H9 (cell line): ENCODE measurements around the gene UBAP1. TPM values are rescaled to one million over a fixed set of nuclear protein-coding genes. Genes with fewer than 3 reads are reported as not detected.
"Not testable (repeated sequence)": the region's sequence is repeated elsewhere in the genome, so short reads cannot be mapped to it uniquely, and the experiment has no call there.

Source experiments
- DNase-seq: peaks from one replicate; pipeline ENCODE4 v3.0.0-alpha.2; 2017
- H2AFZ ChIP-seq: one replicate; pipeline ENCODE4 v1.6.1; 2013; ENCODE audit warnings: mild to moderate bottlenecking, low read length, control low read depth, moderate library complexity
- H2AK5ac ChIP-seq: 2 replicates; pipeline ENCODE4 v1.6.1; 2013; ENCODE audit warnings: low read length, control low read depth, mixed read lengths; ENCODE audit not compliant: insufficient read length
- H2BK120ac ChIP-seq: one replicate; pipeline ENCODE4 v1.6.1; 2013; ENCODE audit warnings: low read depth, mild to moderate bottlenecking, low read length, control low read depth, inconsistent platforms; ENCODE audit not compliant: poor library complexity, severe bottlenecking
- H2BK12ac ChIP-seq: 2 replicates; pipeline ENCODE4 v1.6.1; 2013; ENCODE audit warnings: low read length, control low read depth, mixed read lengths, low read depth; ENCODE audit not compliant: insufficient read length
- H2BK15ac ChIP-seq: 2 replicates; pipeline ENCODE4 v1.6.1; 2013; ENCODE audit warnings: low read depth, low read length, control low read depth
- H2BK20ac ChIP-seq: one replicate; pipeline ENCODE4 v1.6.1; 2013; ENCODE audit warnings: low read depth, mild to moderate bottlenecking, low read length, control low read depth, inconsistent platforms; ENCODE audit not compliant: poor library complexity, severe bottlenecking
- H2BK5ac ChIP-seq: 2 replicates; pipeline ENCODE4 v1.6.1; 2013; ENCODE audit warnings: low read length, control low read depth, mixed read lengths; ENCODE audit not compliant: insufficient read length
- H3K14ac ChIP-seq: 2 replicates; pipeline ENCODE4 v1.6.1; 2013; ENCODE audit warnings: low read length, control low read depth; ENCODE audit not compliant: insufficient read depth
- H3K18ac ChIP-seq: 2 replicates; pipeline ENCODE4 v1.6.1; 2013; ENCODE audit warnings: low read depth, mild to moderate bottlenecking, mixed read lengths, low read length, control low read depth; ENCODE audit not compliant: insufficient read length
- H3K23ac ChIP-seq: 2 replicates; pipeline ENCODE4 v1.6.1; 2013; ENCODE audit warnings: low read length, control low read depth, mixed read lengths, low read depth; ENCODE audit not compliant: insufficient read length
- H3K23me2 ChIP-seq: 2 replicates; pipeline ENCODE4 v1.6.1; 2013; ENCODE audit warnings: low read depth, mild to moderate bottlenecking, mixed read lengths, low read length, control low read depth; ENCODE audit not compliant: insufficient read length, poor library complexity, severe bottlenecking
- H3K27ac ChIP-seq: 2 replicates; pipeline ENCODE4 v1.5.1; 2013; ENCODE audit warnings: low read length, control low read depth, mixed read lengths, low read depth; ENCODE audit not compliant: insufficient read length
- H3K27me3 ChIP-seq: 2 replicates; pipeline ENCODE4 v1.6.1; 2013; ENCODE audit warnings: low read length, control low read depth, inconsistent platforms; ENCODE audit not compliant: insufficient read depth
- H3K4ac ChIP-seq: 2 replicates; pipeline ENCODE4 v1.6.1; 2013; ENCODE audit warnings: low read depth, mild to moderate bottlenecking, control low read depth, inconsistent platforms, low read length, moderate library complexity
- H3K4me1 ChIP-seq: 2 replicates; pipeline ENCODE4 v1.6.1; 2013; ENCODE audit warnings: low read length, control low read depth, inconsistent platforms; ENCODE audit not compliant: insufficient read depth
- H3K4me2 ChIP-seq: 2 replicates; pipeline ENCODE4 v1.6.1; 2013; ENCODE audit warnings: low read length, control low read depth, mixed read lengths; ENCODE audit not compliant: insufficient read length, insufficient read depth
- H3K56ac ChIP-seq: 2 replicates; pipeline ENCODE4 v1.6.1; 2013; ENCODE audit warnings: low read depth, mild to moderate bottlenecking, mixed read lengths, low read length, control low read depth; ENCODE audit not compliant: insufficient read length
- H3K79me1 ChIP-seq: 2 replicates; pipeline ENCODE4 v1.6.1; 2013; ENCODE audit warnings: low read depth, mild to moderate bottlenecking, moderate library complexity, low read length, control low read depth, inconsistent platforms; ENCODE audit not compliant: insufficient read depth, poor library complexity, severe bottlenecking
- H3K79me2 ChIP-seq: 2 replicates; pipeline ENCODE4 v1.6.1; 2013; ENCODE audit warnings: low read length, control low read depth, inconsistent platforms; ENCODE audit not compliant: insufficient read depth
- H3K9ac ChIP-seq: 2 replicates; pipeline ENCODE4 v1.6.1; 2013; ENCODE audit warnings: low read length, control low read depth, mixed read lengths; ENCODE audit not compliant: insufficient read length; ENCODE audit errors: extremely low read depth
- H3K9me3 ChIP-seq: one replicate; pipeline ENCODE4 v1.6.1; 2013; ENCODE audit warnings: low read depth, low read length, inconsistent platforms; ENCODE audit not compliant: control insufficient read depth
- H3T11ph ChIP-seq: one replicate; pipeline ENCODE4 v1.6.1; 2013; ENCODE audit warnings: mild to moderate bottlenecking, low read length, control low read depth, inconsistent platforms
- H4K20me1 ChIP-seq: one replicate; pipeline ENCODE4 v1.6.1; 2013; ENCODE audit not compliant: control insufficient read depth, insufficient read length, insufficient read depth
- H4K5ac ChIP-seq: 2 replicates; pipeline ENCODE4 v1.6.1; 2013; ENCODE audit warnings: low read depth, mild to moderate bottlenecking, mixed read lengths, low read length, control low read depth; ENCODE audit not compliant: insufficient read length
- H4K8ac ChIP-seq: replicated peaks from 2 replicates; pipeline ENCODE4 v1.6.1; 2013; ENCODE audit warnings: low read length, control low read depth, mixed read lengths, low read depth; ENCODE audit not compliant: insufficient read length
- H4K91ac ChIP-seq: 2 replicates; pipeline ENCODE4 v1.6.1; 2013; ENCODE audit warnings: low read depth, mild to moderate bottlenecking, moderate library complexity, mixed read lengths, low read length, control low read depth; ENCODE audit not compliant: insufficient read length
- H3K27ac Mint-ChIP-seq, 3 experiments: 2 replicates in 2 of 3; 3 replicates in 1 of 3; pipeline ENCODE4 v1.8.0; 2020 to 2021; ENCODE audit warnings: mixed read lengths in 3 of 3, mild to moderate bottlenecking in 1 of 3, moderate library complexity in 1 of 3
- H3K27me3 Mint-ChIP-seq: 2 replicates; pipeline ENCODE4 v1.8.0; 2021; ENCODE audit warnings: low read depth, mild to moderate bottlenecking, moderate library complexity, mixed read lengths
- H3K36me3 Mint-ChIP-seq, 3 experiments: 2 replicates in 2 of 3; 3 replicates in 1 of 3; pipeline ENCODE4 v1.8.0; 2020 to 2021; ENCODE audit warnings: low read depth in 3 of 3, mixed read lengths in 3 of 3; ENCODE audit not compliant: insufficient read depth in 1 of 3
- H3K4me1 Mint-ChIP-seq, 2 experiments: 2 replicates each; pipeline ENCODE4 v1.8.0; 2020; ENCODE audit warnings: mixed read lengths in 2 of 2
- H3K4me3 Mint-ChIP-seq, 2 experiments: 2 replicates in 1 of 2; 3 replicates in 1 of 2; pipeline ENCODE4 v1.8.0; 2020 to 2021; ENCODE audit warnings: mild to moderate bottlenecking in 2 of 2, mixed read lengths in 2 of 2, moderate library complexity in 1 of 2
- H3K9me3 Mint-ChIP-seq, 2 experiments: 2 replicates in 1 of 2; 3 replicates in 1 of 2; pipeline ENCODE4 v1.8.0; 2020; ENCODE audit warnings: mild to moderate bottlenecking in 2 of 2, mixed read lengths in 2 of 2, moderate library complexity in 1 of 2
- CTCF ChIP-seq: fragments of 200-600 bp; sonication (generic); conservative IDR thresholded peaks from 3 replicates; pipeline ENCODE4 v1.8.0; 2021; ENCODE audit warnings: antibody characterized with exemption, mild to moderate bottlenecking
- WGBS: extraction: QIAGEN DNeasy Blood & Tissue Kit; methylation state at CpG from one replicate; pipeline ENCODE4 v1.1.7; 2013; ENCODE audit warnings: missing lambda C conversion rate, low lambda C conversion rate, mixed read lengths; ENCODE audit not compliant: insufficient read length; ENCODE audit errors: extremely low coverage; 5-methylcytosine and 5-hydroxymethylcytosine counted together
- total RNA-seq: library from RNA; stranded (reverse); gene quantifications from 2 replicates; pipeline ENCODE4 v1.2.1, GENCODE V29; 2021

UBAP1 gene
- total RNA-seq, 1 experiment from 2014 or later: 32.6 TPM

GRCh38 chr9:34216325-34216724 is 37.5 kb downstream of the UBAP1 start:
- no peak overlapping the region for H2BK120ac ChIP-seq
- Mint-ChIP-seq H3K27ac (no peak overlapping the region), H3K4me1 (peaks cover 8% of the 10 kb centered on the region in 2 experiments; a peak in 3 of 4 replicates), H3K27me3 (no peaks in the 10 kb centered on the region), H3K9me3 (peaks cover 0 to 1% of the 10 kb centered on the region in 2 experiments; a peak in 1 of 5 replicates), H3K36me3 (peaks cover 2 to 9% (median 8%) of the 10 kb centered on the region in 3 experiments; a peak in 4 of 7 replicates), H3K4me3 (no peak overlapping the region)
- no peak overlapping the region for H2BK20ac ChIP-seq
- no peak for TF ChIP-seq CTCF
- H3K56ac ChIP-seq: no peak overlapping the region
- H3K18ac ChIP-seq: no peak overlapping the region
- no peak overlapping the region for H3T11ph ChIP-seq
- no peak overlapping the region for H3K9ac ChIP-seq
- no peak overlapping the region for H4K8ac ChIP-seq
- H4K20me1 ChIP-seq: no peaks in the 10 kb centered on the region
- no peak overlapping the region for H2BK12ac ChIP-seq
- H2BK15ac ChIP-seq: no peak overlapping the region
- no peak overlapping the region for H4K91ac ChIP-seq
- no peaks in the 10 kb centered on the region for H3K27me3 ChIP-seq
- no peaks in the 10 kb centered on the region for H3K23me2 ChIP-seq
- H2BK5ac ChIP-seq: no peak overlapping the region
- no peak overlapping the region for H3K27ac ChIP-seq
- H2AFZ ChIP-seq: no peak overlapping the region
- H3K9me3 ChIP-seq: no peaks in the 10 kb centered on the region
- no CpG with 5 or more reads among the region's 3 CpGs for WGBS
- H2AK5ac ChIP-seq: no peak overlapping the region
- no peaks in the 10 kb centered on the region for H3K79me1 ChIP-seq
- H3K4me1 ChIP-seq: no peaks in the 10 kb centered on the region
- no peak overlapping the region for H3K4ac ChIP-seq
- H4K5ac ChIP-seq: no peak overlapping the region
- no peaks in the 10 kb centered on the region for H3K79me2 ChIP-seq
- H3K23ac ChIP-seq: no peak overlapping the region
- no peak overlapping the region for H3K4me2 ChIP-seq
- no peak for DNase-seq
- H3K14ac ChIP-seq: no peak overlapping the region

GRCh38 chr9:34217015-34217414 is 38.2 kb downstream of the UBAP1 start:
- not testable (repeated sequence) for H3K4me2 ChIP-seq, H2BK15ac ChIP-seq, H3K14ac ChIP-seq, H3K56ac ChIP-seq, H3K23ac ChIP-seq, H3K4me1 ChIP-seq, H4K91ac ChIP-seq, H2BK20ac ChIP-seq, DNase-seq, H3K4me3 Mint-ChIP-seq, H2AFZ ChIP-seq, H4K20me1 ChIP-seq, H3K9ac ChIP-seq, H3K36me3 Mint-ChIP-seq, H3T11ph ChIP-seq, H3K27me3 ChIP-seq, H3K79me1 ChIP-seq, H2BK12ac ChIP-seq, H3K79me2 ChIP-seq, H3K23me2 ChIP-seq, H3K4ac ChIP-seq, H2BK5ac ChIP-seq, H4K5ac ChIP-seq, H4K8ac ChIP-seq, H3K9me3 Mint-ChIP-seq, H3K4me1 Mint-ChIP-seq, H3K18ac ChIP-seq, H3K27ac ChIP-seq, H3K9me3 ChIP-seq, H2BK120ac ChIP-seq, H3K27me3 Mint-ChIP-seq, H2AK5ac ChIP-seq
- peak overlapping the region in 1 of 3 experiments; percentile 19; a peak in 1 of 7 replicates for H3K27ac Mint-ChIP-seq
- WGBS: no CpG with 5 or more reads among the region's 2 CpGs
